GM12873 (cell line): ENCODE data around the gene CDH1.

ENCODE experiments used
- TF ChIP-seq, protein P1 (sequence below): IDR thresholded peaks from 2 replicates; pipeline ENCODE4 v1.5.1; 2012; ENCODE audit warnings: low read depth, mild to moderate bottlenecking, moderate library complexity, low read length, control low read depth; ENCODE audit not compliant: insufficient read depth; ENCODE audit errors: missing control alignments

The CDH1 gene

DNA sequence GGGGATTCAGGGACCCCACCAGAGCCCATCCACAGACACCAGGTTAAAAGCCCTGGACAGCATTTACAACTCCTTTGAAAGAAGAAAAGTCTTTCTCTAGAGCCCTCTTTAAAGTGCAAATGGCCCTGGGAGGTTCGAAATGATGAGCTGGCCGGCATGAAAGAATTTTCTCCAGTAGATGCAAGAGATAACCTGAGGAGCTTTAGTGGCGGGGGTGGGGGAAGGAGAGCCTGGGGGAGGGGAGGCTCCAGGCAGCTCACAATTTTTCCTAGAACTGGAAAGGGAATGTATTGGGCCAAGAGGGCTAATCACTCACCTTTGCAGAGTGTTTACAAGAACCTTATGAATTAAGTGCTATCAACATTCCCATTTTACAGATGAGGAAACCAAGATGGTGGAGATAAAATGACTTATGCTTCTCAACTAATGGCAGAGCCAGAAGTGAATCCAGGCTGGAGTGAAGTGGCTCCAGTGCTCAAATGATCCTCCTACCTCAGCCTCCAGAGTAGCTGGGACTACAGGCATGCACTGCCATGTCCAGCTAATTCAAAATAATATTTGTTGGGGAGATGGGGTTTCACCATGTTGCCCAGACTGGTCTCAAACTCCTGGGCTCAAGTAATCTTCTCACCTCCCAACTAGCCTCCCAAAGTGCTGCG lies 4.2 kb upstream of the CDH1 start:
- TF ChIP-seq, protein P1, sequence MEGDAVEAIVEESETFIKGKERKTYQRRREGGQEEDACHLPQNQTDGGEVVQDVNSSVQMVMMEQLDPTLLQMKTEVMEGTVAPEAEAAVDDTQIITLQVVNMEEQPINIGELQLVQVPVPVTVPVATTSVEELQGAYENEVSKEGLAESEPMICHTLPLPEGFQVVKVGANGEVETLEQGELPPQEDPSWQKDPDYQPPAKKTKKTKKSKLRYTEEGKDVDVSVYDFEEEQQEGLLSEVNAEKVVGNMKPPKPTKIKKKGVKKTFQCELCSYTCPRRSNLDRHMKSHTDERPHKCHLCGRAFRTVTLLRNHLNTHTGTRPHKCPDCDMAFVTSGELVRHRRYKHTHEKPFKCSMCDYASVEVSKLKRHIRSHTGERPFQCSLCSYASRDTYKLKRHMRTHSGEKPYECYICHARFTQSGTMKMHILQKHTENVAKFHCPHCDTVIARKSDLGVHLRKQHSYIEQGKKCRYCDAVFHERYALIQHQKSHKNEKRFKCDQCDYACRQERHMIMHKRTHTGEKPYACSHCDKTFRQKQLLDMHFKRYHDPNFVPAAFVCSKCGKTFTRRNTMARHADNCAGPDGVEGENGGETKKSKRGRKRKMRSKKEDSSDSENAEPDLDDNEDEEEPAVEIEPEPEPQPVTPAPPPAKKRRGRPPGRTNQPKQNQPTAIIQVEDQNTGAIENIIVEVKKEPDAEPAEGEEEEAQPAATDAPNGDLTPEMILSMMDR, result no peak

DNA sequence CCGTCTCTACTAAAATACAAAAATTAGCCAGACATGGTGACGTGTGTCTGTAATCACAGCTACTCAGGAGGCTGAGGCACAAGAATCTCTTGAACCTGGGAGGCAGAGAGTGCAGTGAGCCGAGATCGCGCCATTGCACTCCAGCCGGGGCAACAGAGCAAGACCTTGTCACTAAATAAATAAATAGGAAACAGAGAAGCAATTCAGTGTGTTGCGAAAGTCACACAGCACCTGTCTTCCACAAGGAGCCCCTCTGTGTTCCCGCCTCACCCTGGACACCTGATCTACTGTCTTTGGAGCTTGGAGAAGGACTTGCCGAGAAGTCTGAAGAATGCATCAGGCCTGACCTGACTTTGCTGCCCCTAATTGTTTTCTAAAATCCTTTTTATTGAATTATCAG lies 3.5 kb upstream of the CDH1 start:
- TF ChIP-seq, protein P1, result no peak

DNA sequence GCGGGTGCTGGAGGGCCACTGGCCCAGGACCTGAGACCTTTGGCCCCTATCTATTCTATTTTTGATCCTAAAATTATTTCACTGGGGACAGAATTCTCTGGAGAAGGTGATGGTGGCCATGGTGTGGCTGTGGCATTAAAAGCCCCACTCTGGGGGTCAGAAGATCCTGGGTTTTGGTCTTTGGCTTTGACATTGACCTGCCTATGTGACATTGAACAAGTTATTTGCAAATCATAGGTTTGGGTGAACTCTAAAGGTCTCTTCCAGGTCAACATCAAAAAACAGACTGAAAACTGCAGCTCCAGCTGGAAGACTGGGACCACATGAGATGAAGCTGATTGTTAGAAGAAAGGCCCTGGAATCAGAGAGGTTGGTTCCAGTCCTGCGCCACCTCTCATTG lies 2.3 kb upstream of the CDH1 start:
- TF ChIP-seq, protein P1, result no peak

DNA sequence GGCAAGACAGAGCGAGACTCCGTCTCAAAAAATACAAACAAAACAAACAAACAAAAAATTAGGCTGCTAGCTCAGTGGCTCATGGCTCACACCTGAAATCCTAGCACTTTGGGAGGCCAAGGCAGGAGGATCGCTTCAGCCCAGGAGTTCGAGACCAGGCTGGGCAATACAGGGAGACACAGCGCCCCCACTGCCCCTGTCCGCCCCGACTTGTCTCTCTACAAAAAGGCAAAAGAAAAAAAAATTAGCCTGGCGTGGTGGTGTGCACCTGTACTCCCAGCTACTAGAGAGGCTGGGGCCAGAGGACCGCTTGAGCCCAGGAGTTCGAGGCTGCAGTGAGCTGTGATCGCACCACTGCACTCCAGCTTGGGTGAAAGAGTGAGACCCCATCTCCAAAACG lies 531 bp upstream of the CDH1 start:
- TF ChIP-seq, protein P1, result no peak

DNA sequence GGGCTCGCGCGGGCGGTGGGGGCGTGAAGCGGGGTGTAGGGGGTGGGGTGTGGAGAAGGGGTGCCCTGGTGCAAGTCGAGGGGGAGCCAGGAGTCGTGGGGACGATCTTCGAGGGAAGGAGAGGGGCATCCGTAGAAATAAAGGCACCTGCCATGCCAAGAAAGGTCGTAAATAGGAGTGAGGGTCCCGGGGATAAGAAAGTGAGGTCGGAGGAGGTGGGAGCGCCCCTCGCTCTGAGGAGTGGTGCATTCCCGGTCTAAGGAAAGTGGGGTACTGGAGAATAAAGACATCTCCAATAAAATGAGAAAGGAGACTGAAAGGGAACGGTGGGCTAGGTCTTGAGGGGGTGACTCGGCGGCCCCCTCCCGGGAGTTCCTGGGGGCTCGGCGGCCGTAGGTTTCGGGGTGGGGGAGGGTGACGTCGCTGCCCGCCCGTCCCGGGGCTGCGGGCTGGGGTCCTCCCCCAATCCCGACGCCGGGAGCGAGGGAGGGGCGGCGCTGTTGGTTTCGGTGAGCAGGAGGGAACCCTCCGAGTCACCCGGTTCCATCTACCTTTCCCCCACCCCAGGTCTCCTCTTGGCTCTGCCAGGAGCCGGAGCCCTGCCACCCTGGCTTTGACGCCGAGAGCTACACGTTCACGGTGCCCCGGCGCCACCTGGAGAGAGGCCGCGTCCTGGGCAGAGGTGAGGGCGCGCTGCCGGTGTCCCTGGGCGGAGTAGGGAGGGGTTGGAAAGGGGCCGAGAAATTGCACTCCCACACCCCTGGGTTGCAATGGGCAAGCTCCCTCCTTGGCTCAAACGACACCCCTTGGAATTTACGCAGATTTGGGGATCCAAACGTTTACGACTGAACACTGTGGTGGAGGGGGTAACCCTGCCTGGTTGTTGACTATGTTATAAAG lies 888 bp downstream of the CDH1 start:
- TF ChIP-seq, protein P1, result no peak

DNA sequence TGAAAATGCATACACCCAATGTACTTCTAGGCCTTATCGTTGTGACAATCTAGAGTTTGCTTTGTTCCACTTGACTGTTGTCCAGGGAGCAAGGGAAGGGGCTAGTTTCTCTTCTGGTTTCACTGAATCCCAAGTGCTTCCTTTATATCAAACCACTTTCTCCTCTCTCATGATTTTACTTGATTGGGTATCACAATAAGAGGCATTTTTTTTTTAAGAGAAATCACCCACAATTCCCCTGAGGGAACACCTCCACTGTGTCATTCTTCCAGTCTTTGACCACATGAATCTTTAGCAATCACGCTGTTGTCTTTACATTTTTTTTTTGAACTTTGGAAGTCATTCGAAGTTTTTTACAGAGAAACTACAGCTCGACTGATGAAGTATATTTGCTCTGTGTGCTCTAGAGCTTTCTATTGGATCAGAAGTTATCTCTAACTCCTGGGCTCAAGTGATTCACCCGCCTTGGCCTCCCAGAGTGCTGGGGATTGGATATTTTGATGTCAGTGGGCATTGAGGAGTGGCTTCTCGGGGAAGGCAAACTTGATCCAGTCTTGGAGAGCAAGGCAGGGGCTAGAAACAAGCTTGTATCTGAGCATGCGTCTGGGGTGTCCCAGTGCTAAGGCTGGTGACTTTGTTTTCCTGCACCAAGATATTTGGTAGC lies 3.0 kb downstream of the CDH1 start:
- TF ChIP-seq, protein P1, result no peak

DNA sequence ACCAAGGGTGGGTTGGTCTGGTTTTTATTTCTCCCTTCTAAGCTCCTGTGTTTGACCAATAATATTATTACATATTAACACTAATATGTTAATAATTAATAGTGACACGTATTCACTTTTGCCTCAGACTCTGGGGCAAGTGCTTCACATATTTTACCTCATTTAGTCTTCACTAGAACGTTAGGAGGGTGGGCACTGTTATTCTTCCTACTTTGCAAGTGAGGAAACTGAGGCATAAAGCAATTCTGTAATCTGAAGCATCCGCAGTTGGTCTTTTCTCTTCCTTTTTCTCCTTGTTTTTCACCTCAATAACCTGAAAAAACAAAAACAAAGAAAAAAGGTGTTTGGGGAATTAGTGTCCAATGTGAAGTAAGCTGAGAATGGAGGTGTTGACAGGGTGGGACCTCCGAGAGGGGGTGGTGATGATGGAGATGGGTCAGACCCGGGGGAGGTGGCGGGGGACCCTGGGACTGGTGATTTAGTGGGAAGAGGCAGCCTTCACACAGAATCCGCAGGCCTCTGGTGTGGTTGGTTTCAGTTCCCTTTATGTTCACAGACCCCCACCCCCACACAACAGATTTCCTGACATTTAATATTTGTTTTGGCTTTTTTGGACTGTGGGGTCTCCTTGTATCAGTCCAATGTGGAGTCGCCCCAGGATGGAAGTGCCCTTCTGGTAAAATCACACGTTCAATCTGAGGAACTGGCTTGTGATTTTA lies 3.7 kb downstream of the CDH1 start:
- TF ChIP-seq, protein P1, result no peak
